Endothelial cell of umbilical vein (primary cell): ENCODE measurements around the gene KLHL1.

ENCODE experiments used
- POLR2A ChIP-seq: IDR thresholded peaks from 2 replicates; pipeline ENCODE4 v1.6.1; 2012; ENCODE audit warnings: low read depth, mild to moderate bottlenecking, control low read depth, low read length
- TF ChIP-seq, protein P1 (sequence below), 2 donors: IDR thresholded peaks; 1 replicate in 1 of 2; 2 replicates in 1 of 2; pipeline ENCODE4 v1.5.1; 2011; ENCODE audit warnings: low read length in 2 of 2, mild to moderate bottlenecking in 2 of 2, moderate library complexity in 2 of 2, control low read depth in 1 of 2, inconsistent platforms in 1 of 2, low read depth in 1 of 2; ENCODE audit not compliant: insufficient read depth in 1 of 2; ENCODE audit errors: extremely low read depth in 1 of 2
- TF ChIP-seq, protein P2 (sequence below): IDR thresholded peaks from 2 replicates; pipeline ENCODE4 v1.6.1; 2011; ENCODE audit not compliant: insufficient read depth, insufficient read length

DNA sequence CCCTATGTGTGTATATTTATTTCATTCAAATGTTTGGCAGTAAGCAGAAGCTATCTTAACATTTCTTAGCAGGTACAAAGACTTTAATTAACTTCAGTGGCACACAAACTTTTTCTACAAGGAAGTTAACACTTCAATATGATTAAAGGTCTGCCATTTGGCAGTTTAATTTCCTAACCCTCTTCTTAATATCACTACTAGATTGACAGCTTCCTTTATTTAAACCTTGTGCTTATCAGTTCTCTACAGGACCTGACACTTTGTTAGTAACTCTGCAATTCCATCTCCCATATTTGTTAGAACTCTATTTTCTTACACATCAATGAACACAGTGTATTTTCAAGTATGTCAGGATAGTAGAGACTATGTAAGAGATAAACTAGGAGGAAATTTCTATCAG lies 153.0 kb downstream of the KLHL1 start:
- TF ChIP-seq, protein P1, sequence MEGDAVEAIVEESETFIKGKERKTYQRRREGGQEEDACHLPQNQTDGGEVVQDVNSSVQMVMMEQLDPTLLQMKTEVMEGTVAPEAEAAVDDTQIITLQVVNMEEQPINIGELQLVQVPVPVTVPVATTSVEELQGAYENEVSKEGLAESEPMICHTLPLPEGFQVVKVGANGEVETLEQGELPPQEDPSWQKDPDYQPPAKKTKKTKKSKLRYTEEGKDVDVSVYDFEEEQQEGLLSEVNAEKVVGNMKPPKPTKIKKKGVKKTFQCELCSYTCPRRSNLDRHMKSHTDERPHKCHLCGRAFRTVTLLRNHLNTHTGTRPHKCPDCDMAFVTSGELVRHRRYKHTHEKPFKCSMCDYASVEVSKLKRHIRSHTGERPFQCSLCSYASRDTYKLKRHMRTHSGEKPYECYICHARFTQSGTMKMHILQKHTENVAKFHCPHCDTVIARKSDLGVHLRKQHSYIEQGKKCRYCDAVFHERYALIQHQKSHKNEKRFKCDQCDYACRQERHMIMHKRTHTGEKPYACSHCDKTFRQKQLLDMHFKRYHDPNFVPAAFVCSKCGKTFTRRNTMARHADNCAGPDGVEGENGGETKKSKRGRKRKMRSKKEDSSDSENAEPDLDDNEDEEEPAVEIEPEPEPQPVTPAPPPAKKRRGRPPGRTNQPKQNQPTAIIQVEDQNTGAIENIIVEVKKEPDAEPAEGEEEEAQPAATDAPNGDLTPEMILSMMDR (IDR thresholded peaks at IDR 0.05; ENCODE audit: extremely low read depth in 1 of 2, insufficient read depth in 1 of 2, low read depth in 1 of 2, low read length in 2 of 2), result no peak
- TF ChIP-seq POLR2A, result no peak
- TF ChIP-seq, protein P2, sequence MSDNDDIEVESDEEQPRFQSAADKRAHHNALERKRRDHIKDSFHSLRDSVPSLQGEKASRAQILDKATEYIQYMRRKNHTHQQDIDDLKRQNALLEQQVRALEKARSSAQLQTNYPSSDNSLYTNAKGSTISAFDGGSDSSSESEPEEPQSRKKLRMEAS, result no peak
